NCI-H2171 (cell line): Measurements from ENCODE around the gene SASS6.

Experiments used
- DNase-seq: peaks from one replicate; lab custom pipeline; 2025; lab: John Stamatoyannopoulos, UW

SASS6 gene, protein sequence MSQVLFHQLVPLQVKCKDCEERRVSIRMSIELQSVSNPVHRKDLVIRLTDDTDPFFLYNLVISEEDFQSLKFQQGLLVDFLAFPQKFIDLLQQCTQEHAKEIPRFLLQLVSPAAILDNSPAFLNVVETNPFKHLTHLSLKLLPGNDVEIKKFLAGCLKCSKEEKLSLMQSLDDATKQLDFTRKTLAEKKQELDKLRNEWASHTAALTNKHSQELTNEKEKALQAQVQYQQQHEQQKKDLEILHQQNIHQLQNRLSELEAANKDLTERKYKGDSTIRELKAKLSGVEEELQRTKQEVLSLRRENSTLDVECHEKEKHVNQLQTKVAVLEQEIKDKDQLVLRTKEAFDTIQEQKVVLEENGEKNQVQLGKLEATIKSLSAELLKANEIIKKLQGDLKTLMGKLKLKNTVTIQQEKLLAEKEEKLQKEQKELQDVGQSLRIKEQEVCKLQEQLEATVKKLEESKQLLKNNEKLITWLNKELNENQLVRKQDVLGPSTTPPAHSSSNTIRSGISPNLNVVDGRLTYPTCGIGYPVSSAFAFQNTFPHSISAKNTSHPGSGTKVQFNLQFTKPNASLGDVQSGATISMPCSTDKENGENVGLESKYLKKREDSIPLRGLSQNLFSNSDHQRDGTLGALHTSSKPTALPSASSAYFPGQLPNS

DNA sequence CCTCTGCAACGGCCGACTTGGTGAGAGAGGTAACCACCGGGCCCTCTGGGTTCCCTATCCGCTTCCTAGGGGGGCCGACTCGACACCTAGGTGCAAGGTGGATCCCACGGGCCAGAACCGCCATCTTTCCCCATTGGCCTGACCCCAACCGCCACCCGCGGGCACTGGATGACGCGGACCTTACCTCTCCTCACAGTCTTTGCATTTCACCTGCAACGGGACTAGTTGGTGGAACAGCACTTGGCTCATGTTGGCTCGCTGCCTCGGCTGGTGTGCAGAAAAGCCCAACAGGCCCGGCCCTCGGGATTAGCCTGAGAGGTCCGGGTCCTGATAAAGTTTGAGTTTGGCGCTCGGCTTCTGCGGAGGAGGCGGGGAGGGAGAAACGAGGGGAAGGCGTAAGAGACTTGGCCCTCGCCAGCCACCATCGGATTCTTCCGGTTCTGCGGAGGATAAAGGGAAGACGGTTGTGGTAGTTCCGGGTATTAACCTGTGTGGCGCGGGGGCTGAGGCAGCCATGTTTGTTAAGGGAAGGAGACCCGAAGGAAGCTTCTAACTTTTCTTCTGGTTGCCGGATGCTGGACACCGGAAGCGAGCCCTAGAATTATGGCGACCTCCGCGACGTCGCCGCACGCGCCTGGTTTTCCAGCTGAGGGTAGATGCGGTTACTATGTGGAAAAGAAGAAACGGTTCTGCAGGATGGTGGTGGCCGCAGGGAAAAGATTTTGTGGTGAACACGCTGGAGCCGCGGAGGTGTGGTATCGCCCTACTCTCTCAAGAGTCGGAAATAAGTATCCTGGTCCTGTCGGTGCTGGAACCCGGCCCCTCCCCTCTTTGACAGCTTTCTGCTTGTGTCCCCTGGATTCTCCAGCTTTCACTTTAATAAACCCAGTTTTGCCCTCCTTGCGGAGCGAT, at the start of gene SASS6, which contains the start of gene TRMT13:
Gene SASS6, minus strand, starts transcription at position 365 of the 912 bp plus-strand sequence. Its CDS starts 116 bp downstream, at position 249.
Gene TRMT13, plus strand, starts transcription at position 598 of the 912 bp plus-strand sequence. Its CDS starts 6 bp downstream, at position 604.
- DNase-seq, result peak; percentile 97

DNA sequence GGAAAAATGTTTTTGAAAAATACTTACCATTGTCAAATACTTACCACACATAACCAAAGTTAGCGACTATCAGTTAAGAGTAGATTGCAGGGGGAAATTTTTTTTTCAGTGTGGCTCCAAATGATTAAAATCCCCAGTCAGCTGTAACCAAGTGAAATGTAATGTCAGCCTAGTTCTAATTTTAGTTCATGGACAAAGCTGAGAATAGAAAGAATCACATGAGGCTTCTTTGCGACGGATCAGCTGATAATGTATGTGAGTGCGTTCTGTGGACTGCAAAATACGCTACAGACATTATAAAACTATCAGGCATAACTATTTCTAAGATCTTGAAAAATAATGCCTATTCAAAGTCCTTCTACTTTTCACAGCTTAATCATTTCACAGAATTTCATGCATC, 45.4 kb upstream of the SASS6 start, which contains the start of gene LRRC39:
Gene LRRC39, minus strand, starts transcription at position 166 of the 400 bp plus-strand sequence. CDS start 9,740 bp downstream, outside the sequence.
- no peak for DNase-seq

DNA sequence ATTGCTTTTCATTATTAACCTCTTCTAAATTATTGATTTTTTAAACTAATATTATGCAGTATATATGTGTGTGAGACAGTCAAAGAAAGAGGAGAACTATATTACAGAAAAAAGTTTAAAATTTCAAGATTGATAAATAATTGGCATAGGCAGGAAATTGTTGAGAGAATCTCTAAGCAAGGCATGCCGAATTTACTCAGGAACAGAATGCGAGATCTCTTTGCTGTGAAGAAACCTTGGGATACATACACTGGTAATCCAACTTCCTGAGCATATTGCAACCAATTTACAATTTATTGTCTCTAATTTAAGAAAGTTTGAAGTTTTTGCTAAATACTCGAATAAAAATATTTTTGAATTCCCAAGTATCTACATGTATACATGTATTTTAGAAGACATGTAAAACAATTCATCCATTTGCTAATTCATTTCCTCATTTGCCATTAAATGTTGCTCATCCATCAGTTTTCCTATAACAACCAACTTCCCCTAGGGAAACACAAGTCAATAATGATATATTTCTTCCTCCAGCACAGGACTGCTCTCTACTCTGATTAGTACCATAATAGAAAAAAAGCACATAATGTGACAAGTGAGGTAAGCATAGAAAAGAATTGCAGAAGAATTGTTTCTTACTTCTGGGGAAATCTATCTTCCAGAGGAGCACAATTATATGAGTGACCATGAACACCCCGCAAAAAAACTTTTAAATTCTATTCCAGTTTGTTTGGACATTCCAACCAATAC, 44.7 kb upstream of the SASS6 start:
- no peak for DNase-seq

DNA sequence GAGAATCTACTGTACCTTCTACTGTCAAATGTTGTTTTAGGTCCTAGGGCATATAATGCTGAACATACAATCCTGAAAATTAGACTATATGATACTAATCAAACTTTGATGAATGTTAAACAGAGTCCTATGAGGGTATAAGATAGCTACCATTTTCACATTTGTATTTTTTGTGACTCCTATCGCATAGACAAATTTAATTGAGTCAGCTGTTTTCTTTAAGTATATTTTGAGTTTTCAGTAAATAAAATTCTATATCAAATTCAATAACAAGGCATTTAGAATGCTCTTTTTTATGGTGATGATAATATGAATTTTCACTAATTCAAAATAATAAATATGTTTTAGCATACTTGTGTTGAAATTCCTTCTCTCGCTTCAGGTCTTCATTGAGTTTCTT, 35.3 kb upstream of the SASS6 start:
- no peak for DNase-seq

DNA sequence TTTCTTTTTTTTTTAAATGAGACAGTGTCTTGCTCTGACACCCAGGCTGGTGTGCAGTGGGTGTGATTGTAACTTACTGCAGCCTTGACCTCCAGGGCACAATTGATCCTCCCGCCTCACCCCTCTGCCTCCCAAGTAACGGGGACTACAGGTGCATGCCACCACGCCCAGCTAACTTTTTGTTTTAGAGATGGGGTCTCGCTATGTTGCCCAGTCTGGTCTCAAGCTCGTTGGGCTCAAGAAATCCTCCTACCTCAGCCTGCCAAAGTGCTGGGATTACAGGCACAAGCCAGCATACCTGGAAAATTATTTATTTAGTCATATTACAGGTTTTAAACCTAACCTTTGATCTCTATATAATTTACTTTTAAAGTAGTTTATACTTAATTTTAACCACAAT, 32.0 kb upstream of the SASS6 start:
- no peak for DNase-seq

DNA sequence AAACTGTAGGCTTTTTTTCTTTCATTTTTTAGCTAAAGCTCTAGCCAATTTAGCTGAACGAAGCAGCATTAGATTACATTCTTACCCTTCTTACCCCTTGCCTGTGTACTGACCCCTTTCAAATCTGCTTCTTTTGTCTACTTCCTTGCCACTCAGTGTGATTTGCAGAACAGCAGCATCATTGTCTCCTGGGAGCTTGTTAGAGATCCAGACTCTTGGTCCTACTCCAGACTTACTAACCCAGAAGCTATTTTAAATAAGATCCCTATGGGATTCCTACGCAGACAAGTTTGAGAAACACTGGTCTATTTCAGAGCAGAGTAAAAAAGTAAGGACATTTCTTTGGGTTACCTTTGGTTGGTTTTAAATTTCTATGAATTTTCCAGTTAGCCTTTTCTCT, 31.5 kb upstream of the SASS6 start:
- peak; percentile 26 for DNase-seq

DNA sequence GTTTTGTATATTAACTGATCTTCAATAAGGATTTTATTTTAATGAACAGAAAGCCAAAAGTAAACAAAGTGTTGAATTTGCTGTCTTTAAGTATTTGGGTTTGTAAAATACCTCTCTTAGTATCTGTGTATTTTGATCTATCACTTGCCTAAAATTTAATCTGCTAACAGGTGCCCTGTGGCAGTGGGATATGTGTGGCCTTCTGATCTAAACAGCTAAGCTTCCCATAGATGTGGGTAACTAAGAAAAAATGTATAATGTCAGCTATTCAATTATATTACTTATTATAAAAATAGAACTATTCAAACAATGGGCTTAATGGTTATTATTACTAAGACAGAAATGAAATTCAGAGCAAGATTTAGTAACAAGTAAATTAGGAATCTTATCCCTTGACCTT, 30.2 kb upstream of the SASS6 start:
- DNase-seq, result no peak

DNA sequence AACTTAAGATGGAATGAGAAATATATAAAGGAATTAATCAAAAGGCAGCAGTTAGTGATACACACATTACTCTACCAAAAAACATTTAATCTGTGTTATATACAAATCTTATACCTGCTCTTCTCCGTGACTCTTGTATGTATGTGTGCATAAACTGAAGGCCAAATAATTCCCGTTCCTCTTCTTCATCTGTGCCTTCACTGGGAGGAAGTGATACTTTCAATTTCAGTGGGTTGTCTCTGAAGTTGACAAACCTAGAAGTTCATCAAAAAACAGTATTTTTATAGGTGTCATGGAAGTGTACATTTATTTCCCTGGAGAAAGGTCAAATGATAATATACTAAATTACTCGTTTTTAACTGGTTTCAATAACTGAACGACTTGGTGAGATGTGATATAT, 19.5 kb upstream of the SASS6 start:
- no peak for DNase-seq

DNA sequence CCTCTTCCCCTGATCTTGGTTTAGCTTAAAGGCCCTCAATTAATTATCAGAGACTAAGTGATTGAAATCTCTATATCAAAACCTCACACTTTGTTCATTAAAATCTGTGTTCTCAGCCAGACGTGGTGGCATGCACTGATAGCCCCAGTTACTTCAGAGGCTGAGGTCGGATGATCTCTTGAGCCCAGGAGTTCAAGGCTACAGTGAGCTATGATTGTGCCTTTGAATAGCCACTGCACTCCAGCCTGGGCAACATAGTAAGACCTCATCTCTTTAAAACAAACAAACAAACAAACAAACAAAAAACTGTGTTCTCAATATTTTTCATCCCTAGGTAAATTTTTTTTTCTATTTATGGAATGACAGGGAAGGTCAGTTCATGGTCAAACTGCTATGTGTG, 18.9 kb upstream of the SASS6 start:
- no peak for DNase-seq

DNA sequence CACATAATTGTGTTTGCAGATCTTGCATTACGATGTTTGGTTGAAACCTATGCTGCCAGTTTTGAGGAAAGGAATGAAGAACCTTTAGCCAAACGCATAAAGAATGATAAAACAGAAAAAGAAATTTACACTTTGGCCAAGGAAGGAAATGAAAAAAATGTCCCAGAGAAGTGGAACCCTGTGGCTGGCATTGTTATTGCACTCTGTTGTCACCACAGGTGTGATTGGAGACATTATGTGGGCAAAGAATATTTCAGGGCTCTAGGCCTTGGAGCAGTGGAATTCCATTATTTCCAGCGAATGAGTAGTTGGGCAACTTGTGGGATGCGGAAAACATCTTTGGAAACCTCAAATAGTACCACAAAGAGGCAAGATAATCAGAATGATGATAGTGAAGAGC, 15.1 kb upstream of the SASS6 start:
- no peak for DNase-seq

DNA sequence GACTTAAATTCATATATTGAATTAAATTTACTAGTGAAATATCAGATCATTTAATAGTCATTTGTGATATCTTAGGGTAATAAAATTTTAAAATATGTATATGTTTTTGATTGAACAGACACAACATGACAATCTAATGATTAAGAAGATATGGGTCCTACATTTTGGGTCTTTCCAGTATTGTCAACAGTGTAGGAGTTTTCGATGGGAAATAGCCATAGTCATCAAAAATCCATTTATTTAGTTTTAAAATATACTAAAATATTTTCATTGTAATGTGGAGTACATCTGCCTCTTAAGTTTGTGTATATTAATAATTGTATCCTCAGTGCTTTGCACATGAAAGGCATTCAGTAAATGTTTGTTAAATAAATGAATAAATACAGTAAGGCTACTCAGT, 14.2 kb upstream of the SASS6 start:
- no peak for DNase-seq

DNA sequence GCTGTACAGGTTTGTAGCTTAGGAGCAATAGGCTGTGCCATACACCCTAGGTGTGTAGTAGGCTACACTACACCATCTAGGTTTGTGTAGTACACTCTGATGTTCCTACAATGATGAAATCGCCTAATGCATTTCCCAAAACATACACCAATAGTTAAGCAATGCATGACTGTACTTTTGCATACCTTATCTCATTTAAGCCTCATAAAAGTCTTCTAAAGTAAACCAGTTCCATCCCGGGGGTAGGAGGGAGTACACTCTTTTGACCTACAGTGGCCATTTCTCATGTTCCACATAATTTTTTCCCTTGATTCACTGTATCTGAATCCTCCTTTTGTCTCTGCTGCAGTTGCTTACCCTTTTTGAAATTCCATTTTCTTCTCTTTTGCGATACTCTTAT, 12.4 kb upstream of the SASS6 start:
- DNase-seq, result no peak

DNA sequence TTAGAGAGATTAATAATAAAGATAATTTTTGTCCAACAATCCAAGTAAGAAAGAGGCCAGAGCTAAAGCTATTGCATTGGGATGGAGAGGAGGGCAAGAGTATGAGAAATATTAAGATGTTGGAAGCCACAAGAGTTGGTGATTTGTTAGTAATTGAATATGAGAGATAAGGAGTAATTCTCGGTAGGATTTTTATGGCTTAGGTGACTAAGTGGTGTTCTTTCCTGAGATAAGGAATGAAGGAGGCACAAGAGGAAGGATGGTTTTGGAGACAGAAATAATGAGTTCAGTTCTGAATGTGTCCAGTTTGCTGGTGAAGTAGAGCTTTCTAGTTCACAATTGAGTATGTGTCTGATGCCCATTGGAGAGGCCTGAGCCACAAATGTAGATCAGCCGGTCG, 9.6 kb upstream of the SASS6 start:
- no peak for DNase-seq

DNA sequence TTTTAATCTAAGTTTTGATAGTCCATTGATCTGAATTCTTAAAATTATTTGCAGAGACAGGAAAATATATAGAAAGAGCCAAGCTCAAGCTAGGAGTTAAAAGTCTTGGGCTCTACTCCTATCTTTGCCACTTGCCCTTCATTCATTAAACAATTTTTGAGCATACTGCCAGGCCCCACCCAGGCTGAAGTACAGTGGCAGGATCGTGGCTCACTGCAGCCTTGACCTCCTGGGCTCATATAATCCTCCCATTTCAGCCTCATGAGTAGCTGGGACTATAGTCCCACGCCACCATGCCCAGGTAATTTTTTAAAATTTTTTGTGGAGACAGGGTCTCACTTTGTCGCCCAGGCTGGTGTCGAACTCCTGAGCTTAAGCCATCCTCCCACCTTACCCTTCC, 8.5 kb upstream of the SASS6 start:
- no peak for DNase-seq

DNA sequence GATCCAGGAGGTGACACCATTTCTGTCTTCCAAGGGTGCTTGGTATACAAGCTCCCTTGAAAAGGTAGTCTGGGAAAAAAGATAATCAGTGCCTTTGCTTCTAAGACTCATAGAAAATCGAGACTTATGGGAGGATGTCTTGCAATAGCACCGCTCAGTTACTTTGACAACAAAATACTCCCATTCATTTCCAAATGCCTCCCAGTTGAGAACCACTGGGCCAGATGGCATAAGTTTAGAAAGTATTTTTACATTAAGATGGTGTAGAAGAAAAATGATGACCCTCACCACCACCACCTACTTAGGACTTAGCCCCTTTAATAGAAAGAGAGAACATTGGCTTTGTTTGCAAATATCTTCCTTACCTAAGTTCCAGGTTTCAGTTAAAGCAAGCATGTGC, 4.9 kb upstream of the SASS6 start:
- no peak for DNase-seq

DNA sequence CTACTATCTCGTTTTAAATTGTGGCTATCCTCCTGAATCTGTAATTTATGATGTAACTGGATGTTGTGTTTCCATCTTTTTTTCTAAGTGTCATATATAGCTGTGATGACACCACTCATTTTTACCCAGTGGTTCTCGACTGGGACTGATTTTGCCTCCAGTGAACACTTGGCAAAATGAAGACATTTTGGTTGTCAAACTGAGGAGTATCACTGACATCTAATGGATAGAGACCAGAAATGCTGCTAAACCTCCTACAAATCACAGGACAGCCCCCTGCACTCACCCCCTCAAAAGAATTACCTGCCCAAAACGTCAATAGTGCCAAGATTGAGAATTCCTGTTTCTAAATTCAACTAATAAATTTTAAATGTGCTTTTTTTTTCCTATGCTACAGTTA, 2.1 kb upstream of the SASS6 start:
- no peak for DNase-seq

DNA sequence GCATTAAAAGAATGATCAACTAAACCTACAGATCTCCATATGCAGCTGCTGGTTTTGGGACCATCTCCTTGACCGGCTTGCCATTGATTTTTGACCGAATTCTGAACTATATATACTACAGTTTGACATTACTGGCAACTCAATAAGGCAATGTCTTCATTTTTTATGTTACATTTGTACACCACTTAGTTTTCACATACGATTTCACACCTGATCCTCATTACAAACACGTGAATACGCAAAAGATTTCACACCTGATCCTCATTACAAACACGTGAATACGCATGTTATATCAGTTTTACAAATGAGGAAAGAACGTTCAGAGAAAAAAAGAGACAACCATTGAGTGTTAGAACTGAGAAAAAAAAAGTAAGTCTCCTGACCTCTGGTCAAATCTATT, 1.1 kb downstream of the SASS6 start:
- DNase-seq, result no peak

DNA sequence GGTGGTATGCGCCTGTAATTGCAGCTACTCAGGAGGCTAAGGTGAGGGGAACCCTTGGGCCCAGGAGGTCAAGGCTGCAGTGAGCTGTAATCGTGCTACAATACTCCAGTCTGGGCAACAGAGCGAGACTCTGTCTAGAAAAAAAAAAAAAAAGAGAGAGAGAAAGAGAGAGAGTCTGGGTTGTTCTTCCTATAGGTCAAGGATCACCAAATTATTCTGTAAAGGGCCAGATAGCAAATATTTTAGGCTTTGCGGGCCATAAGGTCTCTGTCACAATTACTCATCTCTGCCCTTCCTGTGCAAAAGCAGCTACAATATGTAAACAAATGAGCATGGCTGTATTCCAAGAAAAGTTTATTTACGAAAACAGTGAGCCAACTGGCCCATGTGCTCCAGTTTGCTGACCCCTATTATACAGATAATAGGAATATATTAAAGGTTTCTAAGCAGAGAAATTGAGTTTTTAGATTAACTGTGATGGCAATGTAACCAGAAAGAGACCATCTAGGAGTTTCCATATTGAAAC, 2.1 kb downstream of the SASS6 start:
- DNase-seq, result no peak

DNA sequence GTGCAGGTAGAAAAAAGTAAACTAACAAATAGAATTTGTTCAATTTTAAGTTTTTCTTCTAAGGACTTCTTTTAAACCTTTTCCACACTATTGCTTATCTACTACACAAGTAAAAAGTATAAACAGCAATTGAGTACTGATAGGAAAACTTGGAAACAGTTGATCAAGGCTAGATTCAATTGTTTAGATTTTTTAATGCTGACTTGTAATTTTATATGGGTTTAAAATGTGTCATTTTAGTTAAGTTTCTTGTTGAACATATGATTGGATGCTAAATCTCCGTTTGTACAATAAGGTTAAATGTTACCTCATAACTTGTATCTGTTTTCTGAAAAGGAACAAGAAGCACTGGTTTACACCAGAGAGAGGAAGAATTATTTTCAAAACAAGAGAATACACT, 5.5 kb downstream of the SASS6 start:
- DNase-seq, result no peak

DNA sequence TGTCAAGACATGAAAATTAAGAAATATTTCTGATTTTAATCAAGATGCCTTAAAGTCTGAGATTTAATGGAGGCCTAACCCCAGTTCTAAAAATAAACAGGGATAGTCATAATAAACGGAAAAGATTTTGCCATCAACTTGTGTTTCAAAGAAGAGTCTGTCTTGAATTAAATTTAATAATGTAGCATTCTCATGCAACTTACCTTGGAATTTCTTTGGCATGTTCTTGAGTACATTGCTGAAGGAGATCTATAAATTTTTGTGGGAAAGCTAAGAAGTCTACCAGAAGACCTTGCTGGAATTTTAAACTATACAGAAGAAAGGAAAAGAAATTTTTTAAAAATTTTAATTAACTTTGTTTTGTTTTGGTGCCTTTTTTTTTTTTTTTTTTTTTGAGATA, 10.6 kb downstream of the SASS6 start:
- no peak for DNase-seq

DNA sequence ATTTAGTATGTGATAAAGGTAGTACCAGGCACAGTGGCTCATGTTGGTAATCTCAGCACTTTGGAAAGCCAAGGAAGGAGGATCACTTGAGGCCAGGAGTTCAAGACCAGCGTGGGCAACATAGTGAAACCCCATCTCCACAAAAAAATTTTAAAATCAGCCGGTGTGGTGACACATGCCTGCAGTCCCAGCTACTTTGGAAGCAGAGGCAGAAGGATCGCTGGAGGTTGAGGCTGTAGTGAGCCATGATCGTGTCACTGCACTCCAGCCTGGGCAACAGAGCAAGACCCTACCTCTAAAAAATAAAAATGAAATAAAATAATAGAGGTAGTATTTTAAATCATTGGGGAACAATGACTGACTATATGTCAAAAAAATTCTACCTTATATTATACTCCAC, 17.2 kb downstream of the SASS6 start:
- DNase-seq, result no peak
